AG04450 (cell line): Measurements from ENCODE around the gene SRGN. TPM values are rescaled to one million over a fixed set of nuclear protein-coding genes. Genes with fewer than 3 reads are reported as not detected.

Source experiments
- CTCF ChIA-PET: fragments of 300-600, 350-600 bp; formaldehyde crosslinking; extraction: SDS; loops from one replicate; lab custom pipeline; 2022; ENCODE audit warnings: antibody characterized with exemption, inconsistent platforms; lab: Charles Lee
- POLR2A ChIA-PET: fragments of 350-600 bp; formaldehyde crosslinking; extraction: SDS; loops from one replicate; lab custom pipeline; 2021; ENCODE audit warnings: antibody characterized with exemption, inconsistent platforms; lab: Yijun Ruan, JAX
- DNase-seq: peaks from one replicate; pipeline ENCODE4 v3.0.0-alpha.2; 2011; ENCODE audit warnings: low read depth, low spot score
- H3K27ac ChIP-seq: one replicate; pipeline ENCODE4 v1.5.1; 2012; ENCODE audit warnings: low read depth, low read length, control low read depth
- H3K27me3 ChIP-seq: one replicate; pipeline ENCODE4 v1.6.0; 2012; ENCODE audit warnings: low read length; ENCODE audit not compliant: control insufficient read depth, insufficient read depth
- H3K4me3 ChIP-seq: 2 replicates; pipeline ENCODE4 v1.5.1; 2011; ENCODE audit warnings: mild to moderate bottlenecking, low read depth, low read length, control low read depth
- H3K9me3 ChIP-seq: 2 replicates; pipeline ENCODE4 v1.5.1; 2012; ENCODE audit warnings: low read length; ENCODE audit not compliant: control insufficient read depth, insufficient read depth
- polyA plus RNA-seq: library from polyadenylated mRNA; depleted of rRNA; stranded (reverse); fragments of >200 nt; gene quantifications from 2 replicates; pipeline ENCODE4 v1.2.3, GENCODE V29; 2011; rRNA removed
- small RNA-seq: library from RNA; depleted of rRNA; stranded (forward); fragments of <200 nt; gene quantifications from one replicate; pipeline ENCODE3, GENCODE V24; 2012; ENCODE audit warnings: low read depth; ENCODE audit not compliant: insufficient read length
- TF ChIP-seq, protein P1 (sequence below): IDR thresholded peaks from 2 replicates; pipeline ENCODE4 v1.5.1; 2011; ENCODE audit warnings: low read depth, low read length, control low read depth, inconsistent platforms

The SRGN gene
- polyA plus RNA-seq, 1 experiment, result 154 TPM

DNA sequence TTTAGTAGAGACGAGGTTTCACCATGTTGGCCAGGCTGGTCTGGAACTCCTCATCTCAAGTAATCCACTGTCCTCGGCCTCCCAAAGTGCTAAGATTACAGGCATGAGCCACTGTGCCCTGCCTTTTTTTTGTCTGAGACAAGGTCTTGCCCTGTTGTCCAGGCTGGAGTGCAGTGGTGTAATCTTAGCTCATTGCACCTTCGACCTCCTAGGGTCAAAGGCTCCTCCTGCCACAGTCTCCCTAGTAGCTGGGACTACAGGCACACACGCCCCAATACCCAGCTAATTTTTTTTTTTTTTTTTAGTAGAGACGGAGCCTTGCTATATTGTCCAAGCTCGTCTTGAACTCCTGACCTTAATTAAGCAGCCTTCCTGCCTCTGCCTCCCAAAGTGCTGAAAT lies 65.3 kb downstream of the SRGN start:
- CTCF ChIA-PET, result interaction anchor here (0.7 to 0.9 kb wide), 2 partner anchors 9 to 65 kb away, joined by 3 to 5 read pairs; no protein-coding TSS in a partner anchor
- no peak overlapping the region for H3K4me3 ChIP-seq
- no peaks in the 10 kb centered on the region for H3K9me3 ChIP-seq
- TF ChIP-seq, protein P1, sequence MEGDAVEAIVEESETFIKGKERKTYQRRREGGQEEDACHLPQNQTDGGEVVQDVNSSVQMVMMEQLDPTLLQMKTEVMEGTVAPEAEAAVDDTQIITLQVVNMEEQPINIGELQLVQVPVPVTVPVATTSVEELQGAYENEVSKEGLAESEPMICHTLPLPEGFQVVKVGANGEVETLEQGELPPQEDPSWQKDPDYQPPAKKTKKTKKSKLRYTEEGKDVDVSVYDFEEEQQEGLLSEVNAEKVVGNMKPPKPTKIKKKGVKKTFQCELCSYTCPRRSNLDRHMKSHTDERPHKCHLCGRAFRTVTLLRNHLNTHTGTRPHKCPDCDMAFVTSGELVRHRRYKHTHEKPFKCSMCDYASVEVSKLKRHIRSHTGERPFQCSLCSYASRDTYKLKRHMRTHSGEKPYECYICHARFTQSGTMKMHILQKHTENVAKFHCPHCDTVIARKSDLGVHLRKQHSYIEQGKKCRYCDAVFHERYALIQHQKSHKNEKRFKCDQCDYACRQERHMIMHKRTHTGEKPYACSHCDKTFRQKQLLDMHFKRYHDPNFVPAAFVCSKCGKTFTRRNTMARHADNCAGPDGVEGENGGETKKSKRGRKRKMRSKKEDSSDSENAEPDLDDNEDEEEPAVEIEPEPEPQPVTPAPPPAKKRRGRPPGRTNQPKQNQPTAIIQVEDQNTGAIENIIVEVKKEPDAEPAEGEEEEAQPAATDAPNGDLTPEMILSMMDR, result no peak
- no peak overlapping the region for H3K27ac ChIP-seq
- no peak for DNase-seq
- POLR2A ChIA-PET, result no interaction called here
- no peaks in the 10 kb centered on the region for H3K27me3 ChIP-seq

Small RNA genes lying within 50 kb of the gene (small RNA-seq; reads per million reads assigned to genes)
- not detected for gene RF00017

Other genes starting within 250 kb of the SRGN start
- gene DDX50, start 186.8 kb upstream of the SRGN start, polyA plus RNA-seq, result 40.9 and 60.8 TPM in 2 replicates
- gene DDX21, start 131.9 kb upstream of the SRGN start, polyA plus RNA-seq, result 46.5 and 62.3 TPM in 2 replicates
- 38.5 and 53.9 TPM in 2 replicates for gene KIFBP, start 99.3 kb upstream of the SRGN start, polyA plus RNA-seq
- 26.9 and 44.4 TPM in 2 replicates for gene VPS26A, start 36.1 kb downstream of the SRGN start, polyA plus RNA-seq
- gene SUPV3L1, start 92.1 kb downstream of the SRGN start, polyA plus RNA-seq, result 28.0 and 31.8 TPM in 2 replicates
- gene HKDC1, start 132.2 kb downstream of the SRGN start, polyA plus RNA-seq, result 0.47 and 0.83 TPM in 2 replicates
- 31.9 and 37.4 TPM in 2 replicates for gene HK1, start 190.4 kb downstream of the SRGN start, polyA plus RNA-seq